Colonic mucosa (tissue), 4 donors: ENCODE data around the gene MT1E. TPM values are rescaled to one million over a fixed set of nuclear protein-coding genes. Genes with fewer than 3 reads are reported as not detected.

Source experiments
- DNase-seq: peaks from one replicate; pipeline ENCODE4 v3.0.0-alpha.2; 2020
- H3K27ac ChIP-seq: fragments of 200-600 bp; one replicate; pipeline ENCODE4 v1.8.0; 2021
- H3K27me3 ChIP-seq: fragments of 200-600 bp; one replicate; pipeline ENCODE4 v1.8.0; 2021
- H3K36me3 ChIP-seq: fragments of 200-600 bp; one replicate; pipeline ENCODE4 v1.8.0; 2021
- H3K4me1 ChIP-seq: fragments of 200-600 bp; one replicate; pipeline ENCODE4 v1.8.0; 2021; ENCODE audit warnings: mild to moderate bottlenecking
- H3K4me3 ChIP-seq: fragments of 200-600 bp; one replicate; pipeline ENCODE4 v1.8.0; 2021
- H3K9ac ChIP-seq, 2 donors: one replicate each; pipeline ENCODE4 v1.7.0; 2013; ENCODE audit warnings: control low read depth in 2 of 2, low read depth in 2 of 2, low read length in 2 of 2
- H3K9me3 ChIP-seq: fragments of 200-600 bp; one replicate; pipeline ENCODE4 v1.8.0; 2021
- intact Hi-C: fragments of 100-400 bp; cut with DNase I; formaldehyde crosslinking; loops from one replicate; pipeline ENCODE4 v1.14.1; 2022
- total RNA-seq, 2 donors: library from RNA; stranded (reverse); fragmentation: NEBNext Ultra II Directional in 1 of 2; extraction: Animal tissue kit (Norgen Biotek cat#: 25700) in 1 of 2; gene quantifications; one replicate each; pipeline ENCODE4 v1.2.1, GENCODE V29; 2021
- TF ChIP-seq, protein P1 (sequence below): fragments of 200-600 bp; IDR thresholded peaks from one replicate; pipeline ENCODE4 v1.8.0; 2022; ENCODE audit warnings: antibody characterized with exemption, mild to moderate bottlenecking
- donor health status: healthy.
- donor health status: DM: no; HTN: no; CAD: no.
- donor health status: DM: no; HTN: no; CAD: no.

MT1E gene
- total RNA-seq, 2 donors from 2014 or later = 251 to 359 TPM

DNA sequence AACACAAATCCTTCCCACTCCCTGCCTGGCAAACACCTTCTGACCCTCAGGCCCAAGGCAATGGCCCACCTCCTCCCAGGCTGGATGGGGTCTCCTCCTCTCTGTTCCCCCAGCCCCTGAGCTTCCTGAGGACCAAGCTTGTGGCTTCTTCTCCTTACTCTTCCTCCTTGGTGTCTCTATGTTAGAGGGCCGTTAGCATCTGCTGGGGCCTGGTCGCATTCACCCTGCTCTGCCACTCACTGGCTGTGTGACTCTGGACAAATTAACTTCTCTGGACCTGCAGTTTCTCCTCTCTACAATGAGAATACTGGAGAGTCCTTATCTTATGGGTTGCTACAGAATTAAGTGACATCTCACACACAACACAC, 17.9 kb upstream of the MT1E start:
- Histone ChIP-seq H3K27me3 (no peaks in the 10 kb centered on the region), H3K4me3 (peak overlapping the region; percentile 54), H3K9me3 (no peaks in the 10 kb centered on the region), H3K27ac (peak overlapping the region; percentile 88), H3K36me3 (no peaks in the 10 kb centered on the region), H3K9ac (peak overlapping the region; percentile 48 to 80), H3K4me1 (peaks cover 11% of the 10 kb centered on the region)
- TF ChIP-seq, protein P1, sequence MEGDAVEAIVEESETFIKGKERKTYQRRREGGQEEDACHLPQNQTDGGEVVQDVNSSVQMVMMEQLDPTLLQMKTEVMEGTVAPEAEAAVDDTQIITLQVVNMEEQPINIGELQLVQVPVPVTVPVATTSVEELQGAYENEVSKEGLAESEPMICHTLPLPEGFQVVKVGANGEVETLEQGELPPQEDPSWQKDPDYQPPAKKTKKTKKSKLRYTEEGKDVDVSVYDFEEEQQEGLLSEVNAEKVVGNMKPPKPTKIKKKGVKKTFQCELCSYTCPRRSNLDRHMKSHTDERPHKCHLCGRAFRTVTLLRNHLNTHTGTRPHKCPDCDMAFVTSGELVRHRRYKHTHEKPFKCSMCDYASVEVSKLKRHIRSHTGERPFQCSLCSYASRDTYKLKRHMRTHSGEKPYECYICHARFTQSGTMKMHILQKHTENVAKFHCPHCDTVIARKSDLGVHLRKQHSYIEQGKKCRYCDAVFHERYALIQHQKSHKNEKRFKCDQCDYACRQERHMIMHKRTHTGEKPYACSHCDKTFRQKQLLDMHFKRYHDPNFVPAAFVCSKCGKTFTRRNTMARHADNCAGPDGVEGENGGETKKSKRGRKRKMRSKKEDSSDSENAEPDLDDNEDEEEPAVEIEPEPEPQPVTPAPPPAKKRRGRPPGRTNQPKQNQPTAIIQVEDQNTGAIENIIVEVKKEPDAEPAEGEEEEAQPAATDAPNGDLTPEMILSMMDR = no peak
- intact Hi-C loops = loop anchor here (10.0 kb wide), 1 partner anchor 93 kb away; no protein-coding TSS in a partner anchor
- no peak for DNase-seq

DNA sequence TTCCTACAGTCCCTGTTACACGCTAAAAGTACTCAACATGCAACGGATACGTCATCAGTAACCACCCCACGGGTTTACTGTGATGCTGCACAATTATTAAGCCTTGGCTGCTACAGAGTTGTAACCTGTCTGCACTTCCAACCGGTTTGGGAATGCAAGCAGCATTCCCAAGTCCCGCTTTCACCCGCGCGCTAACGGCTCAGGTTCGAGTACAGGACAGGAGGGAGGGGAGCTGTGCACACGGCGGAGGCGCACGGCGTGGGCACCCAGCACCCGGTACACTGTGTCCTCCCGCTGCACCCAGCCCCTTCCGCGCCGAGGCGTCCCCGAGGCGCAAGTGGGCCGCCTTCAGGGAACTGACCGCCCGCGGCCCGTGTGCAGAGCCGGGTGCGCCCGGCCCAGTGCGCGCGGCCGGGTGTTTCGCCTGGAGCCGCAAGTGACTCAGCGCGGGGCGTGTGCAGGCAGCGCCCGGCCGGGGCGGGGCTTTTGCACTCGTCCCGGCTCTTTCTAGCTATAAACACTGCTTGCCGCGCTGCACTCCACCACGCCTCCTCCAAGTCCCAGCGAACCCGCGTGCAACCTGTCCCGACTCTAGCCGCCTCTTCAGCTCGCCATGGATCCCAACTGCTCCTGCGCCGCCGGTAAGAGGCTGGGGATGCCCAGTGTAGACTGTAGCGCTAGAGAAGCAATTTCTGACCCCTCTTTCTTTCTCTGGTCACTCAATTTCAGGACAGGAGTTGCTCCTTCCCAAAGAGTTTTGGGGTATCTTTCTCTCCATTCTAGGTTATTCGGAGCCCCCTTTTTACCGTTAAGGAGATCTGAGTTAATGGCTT, 17.3 kb upstream of the MT1E start, which contains the start of gene MT2A:
MT2A (plus strand) TSS at position 542 of the 833 bp plus-strand sequence; CDS start at position 614, 72 bp downstream.
- H3K9ac ChIP-seq = peak within 1 kb of the TSS; percentile 64 to 94
- no peaks in the 10 kb centered on the region for H3K9me3 ChIP-seq
- peak within 1 kb of the TSS; percentile 54 for H3K4me3 ChIP-seq
- TF ChIP-seq, protein P1 = no peak
- H3K27me3 ChIP-seq = no peaks in the 10 kb centered on the region
- peaks cover 11% of the 10 kb centered on the region for H3K4me1 ChIP-seq
- peak; percentile 96 for DNase-seq
- no peaks in the 10 kb centered on the region for H3K36me3 ChIP-seq
- peak within 1 kb of the TSS; percentile 88 for H3K27ac ChIP-seq
- intact Hi-C loops = loop anchor here (10.0 kb wide), 1 partner anchor 93 kb away; no protein-coding TSS in a partner anchor

DNA sequence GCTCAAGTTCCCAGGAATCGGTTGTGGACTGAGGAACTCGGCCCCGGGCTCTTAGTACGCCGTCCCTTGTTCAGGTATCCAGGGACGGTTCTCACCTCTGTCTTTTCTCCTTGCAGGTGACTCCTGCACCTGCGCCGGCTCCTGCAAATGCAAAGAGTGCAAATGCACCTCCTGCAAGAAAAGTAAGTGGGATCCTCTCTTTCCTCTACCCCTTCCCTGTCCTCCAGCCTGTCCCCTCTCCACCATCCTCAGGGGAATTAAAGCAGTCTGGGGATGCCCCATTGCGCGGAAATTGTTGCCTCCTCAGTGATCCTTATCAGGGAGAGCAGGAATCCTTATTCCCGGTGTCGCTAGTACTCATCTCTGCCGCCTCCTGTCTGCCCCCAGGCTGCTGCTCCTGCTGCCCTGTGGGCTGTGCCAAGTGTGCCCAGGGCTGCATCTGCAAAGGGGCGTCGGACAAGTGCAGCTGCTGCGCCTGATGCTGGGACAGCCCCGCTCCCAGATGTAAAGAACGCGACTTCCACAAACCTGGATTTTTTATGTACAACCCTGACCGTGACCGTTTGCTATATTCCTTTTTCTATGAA, 16.6 kb upstream of the MT1E start:
- Histone ChIP-seq H3K4me1 (peaks cover 11% of the 10 kb centered on the region), H3K27me3 (no peaks in the 10 kb centered on the region), H3K4me3 (peak overlapping the region; percentile 54), H3K9me3 (no peaks in the 10 kb centered on the region), H3K27ac (peak overlapping the region; percentile 88), H3K9ac (peak overlapping the region; percentile 64 to 94), H3K36me3 (no peaks in the 10 kb centered on the region)
- TF ChIP-seq, protein P1 = no peak
- DNase-seq = peak; percentile 50
- intact Hi-C loops = loop anchor here (10.0 kb wide), 1 partner anchor 94 kb away; no protein-coding TSS in a partner anchor

DNA sequence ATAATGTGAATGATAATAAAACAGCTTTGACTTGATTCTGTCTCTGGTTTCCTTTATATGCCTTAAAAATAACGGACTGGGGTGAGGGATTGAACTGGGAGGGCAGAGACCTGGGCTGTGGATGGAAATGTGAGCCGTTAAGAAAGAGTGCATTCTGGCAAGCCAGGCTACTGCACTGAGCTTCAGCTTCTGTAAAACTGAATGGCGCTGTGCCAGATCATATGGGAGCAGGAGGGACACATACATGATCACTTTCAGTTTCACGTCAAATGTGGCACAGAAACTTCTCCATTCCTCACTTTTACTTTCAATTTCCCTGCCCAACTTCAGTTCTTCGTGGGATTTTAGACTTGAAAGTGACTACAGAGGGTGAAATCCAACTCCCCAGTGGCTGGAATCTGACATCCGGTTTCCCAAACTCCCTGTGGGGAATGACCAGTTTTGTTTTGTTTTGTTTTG, 16.1 kb upstream of the MT1E start:
- H3K36me3 ChIP-seq = no peaks in the 10 kb centered on the region
- peak overlapping the region; percentile 88 for H3K27ac ChIP-seq
- peak overlapping the region; percentile 54 for H3K4me3 ChIP-seq
- TF ChIP-seq, protein P1 = no peak
- no peaks in the 10 kb centered on the region for H3K9me3 ChIP-seq
- peak overlapping the region; percentile 64 to 94 for H3K9ac ChIP-seq
- intact Hi-C loops = loop anchor here (10.0 kb wide), 1 partner anchor 95 kb away; no protein-coding TSS in a partner anchor
- DNase-seq = peak; percentile 92
- H3K4me1 ChIP-seq = peaks cover 11% of the 10 kb centered on the region
- H3K27me3 ChIP-seq = no peaks in the 10 kb centered on the region

DNA sequence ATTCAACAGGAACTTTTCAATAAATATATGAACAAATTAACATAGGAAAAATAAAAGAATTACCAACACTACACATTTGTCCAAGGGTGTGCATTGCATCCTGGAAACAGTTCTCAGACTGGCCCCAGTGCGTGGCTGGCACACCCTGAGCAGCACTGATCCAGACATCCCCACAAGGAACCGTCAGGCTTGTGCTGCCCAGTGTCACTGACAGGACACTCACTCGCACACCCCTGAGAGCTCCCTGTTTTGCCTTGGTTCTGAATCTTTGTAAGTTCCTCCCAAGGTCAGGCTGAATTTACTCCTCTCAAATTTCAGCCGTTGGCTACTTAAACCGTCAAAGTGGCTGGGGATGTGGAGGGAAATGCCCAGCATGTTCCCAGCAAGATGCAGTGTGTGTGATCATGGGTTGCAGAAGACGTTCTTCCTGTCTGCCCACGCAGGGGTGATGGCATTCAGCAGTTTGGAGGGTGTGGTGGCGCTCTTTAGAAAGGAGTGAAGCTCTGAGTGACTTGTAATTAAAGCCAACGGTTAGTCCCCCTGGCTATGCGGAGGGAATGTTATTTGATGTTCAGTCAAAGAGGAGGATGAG, 15.5 kb upstream of the MT1E start:
- Histone ChIP-seq H3K27ac (peak overlapping the region; percentile 88), H3K36me3 (no peaks in the 10 kb centered on the region), H3K9ac (peak overlapping the region in 1 of 2 donors; percentile 94), H3K4me1 (peaks cover 11% of the 10 kb centered on the region), H3K27me3 (no peaks in the 10 kb centered on the region), H3K4me3 (peak overlapping the region; percentile 54), H3K9me3 (no peaks in the 10 kb centered on the region)
- DNase-seq = peak; percentile 61
- TF ChIP-seq, protein P1 = no peak
- intact Hi-C loops = no loop called here
